Cardiac fibroblast (primary cell): ENCODE results near the gene CLRN2.

Experiments used
- DNase-seq, 2 donors: peaks; one replicate each; pipeline versions ENCODE4 v3.0.0 to v3.0.0-alpha.2; 2010; ENCODE audit warnings: low read depth in 2 of 2
- H3K4me3 ChIP-seq, 2 donors: replicated peaks in 1 of 2; 1 replicate in 1 of 2; 2 replicates in 1 of 2; pipeline ENCODE4 v1.5.1; 2011; ENCODE audit warnings: low read depth in 2 of 2, low read length in 2 of 2, mild to moderate bottlenecking in 2 of 2, moderate library complexity in 1 of 2
- CTCF ChIP-seq: IDR thresholded peaks from one replicate; pipeline ENCODE4 v1.5.1; 2011; ENCODE audit warnings: low read depth, mild to moderate bottlenecking, low read length, inconsistent platforms

The CLRN2 gene

GRCh38 chr4:17512973-17513665 lies 1.8 kb upstream of the CLRN2 start:
- peak in 1 of 2 donors; percentile 17 for DNase-seq
- no peak overlapping the region for H3K4me3 ChIP-seq
- no peak for TF ChIP-seq CTCF

- TF ChIP-seq CTCF: no peak
- no peak for DNase-seq
Observed at GRCh38 chr4:17515445-17516407, 761 bp downstream of the CLRN2 start.

GRCh38 chr4:17516980-17517379 lies 2.0 kb downstream of the CLRN2 start:
- no peak for DNase-seq
- TF ChIP-seq CTCF: no peak
- H3K4me3 ChIP-seq: no peak overlapping the region

More at GRCh38 chr4:17515445-17516407, 761 bp downstream of the CLRN2 start:
- no peak overlapping the region for H3K4me3 ChIP-seq

- no peak for DNase-seq
- TF ChIP-seq CTCF: no peak
- no peak overlapping the region for H3K4me3 ChIP-seq
Observed at GRCh38 chr4:17517664-17518063, 2.7 kb downstream of the CLRN2 start.

GRCh38 chr4:17521595-17521994 lies 6.6 kb downstream of the CLRN2 start:
- DNase-seq: no peak
- no peak overlapping the region for H3K4me3 ChIP-seq
- no peak for TF ChIP-seq CTCF

- no peak for TF ChIP-seq CTCF
- H3K4me3 ChIP-seq: no peak overlapping the region
- DNase-seq: no peak
Observed at GRCh38 chr4:17523662-17524061, 8.7 kb downstream of the CLRN2 start.
